ENCODE results near the gene ZNF460.
"Not testable (repeated sequence)": the region's sequence is repeated elsewhere in the genome, so short reads cannot be mapped to it uniquely, and the experiment has no call there.

ZNF460 gene

GRCh38 chr19:57267291-57267690 lies 13.0 kb upstream of the ZNF460 start:
- no peak for TF ChIP-seq ZFX (IDR thresholded peaks at IDR 0.05)
- no peak for TF ChIP-seq CTCF (conservative IDR thresholded peaks at IDR 0.05)

DNA sequence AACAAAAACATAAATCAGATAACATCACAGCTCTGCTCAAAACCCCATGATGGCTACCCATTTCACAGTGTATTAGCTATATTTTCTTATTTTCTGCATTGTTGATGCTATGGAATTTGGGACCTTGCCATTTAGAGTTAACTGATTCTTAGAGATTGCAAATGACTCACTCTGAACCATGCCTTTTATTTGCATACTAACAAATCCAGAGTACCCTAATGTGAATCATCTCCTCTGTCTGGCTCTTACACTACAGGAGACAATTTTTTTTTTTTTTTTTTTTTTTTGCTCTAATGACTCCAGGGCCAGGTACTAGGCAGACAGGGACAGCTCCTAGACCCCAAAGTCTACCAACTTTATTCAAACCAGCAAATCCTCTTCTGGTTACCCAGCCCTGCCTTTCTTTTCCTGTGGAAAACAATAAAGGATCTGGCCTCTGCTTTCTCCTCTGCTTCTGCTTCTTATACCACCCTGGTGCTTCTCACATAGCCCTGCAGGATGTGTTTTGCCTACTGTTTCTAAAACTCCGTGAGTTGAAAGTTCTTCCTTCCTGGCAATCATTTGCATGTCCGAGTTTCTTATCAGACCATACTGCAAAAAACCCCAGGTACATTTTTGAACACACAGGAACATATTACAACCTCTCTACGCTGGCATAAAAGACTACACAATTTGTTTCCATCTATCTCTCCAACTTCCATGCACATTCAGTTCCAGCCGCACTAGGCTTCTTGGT lies 10.6 kb upstream of the ZNF460 start:
- TF ChIP-seq CTCF (conservative IDR thresholded peaks at IDR 0.05), result no peak
- TF ChIP-seq ZFX (IDR thresholded peaks at IDR 0.05), result no peak
- H3K27ac ChIP-seq, result no peak overlapping the region

More at GRCh38 chr19:57267291-57267690, 13.0 kb upstream of the ZNF460 start:
- H3K27ac ChIP-seq, result no peak overlapping the region

- no peak for TF ChIP-seq CTCF (conservative IDR thresholded peaks at IDR 0.05)
- no peak for TF ChIP-seq ZFX (IDR thresholded peaks at IDR 0.05)
- no peak overlapping the region for H3K27ac ChIP-seq
Observed at GRCh38 chr19:57271280-57271679, 9.0 kb upstream of the ZNF460 start.

GRCh38 chr19:57273014-57273413 lies 7.3 kb upstream of the ZNF460 start:
- TF ChIP-seq ZFX (IDR thresholded peaks at IDR 0.05) (no peak), CTCF (conservative IDR thresholded peaks at IDR 0.05) (no peak)
- H3K27ac ChIP-seq, result no peak overlapping the region

DNA sequence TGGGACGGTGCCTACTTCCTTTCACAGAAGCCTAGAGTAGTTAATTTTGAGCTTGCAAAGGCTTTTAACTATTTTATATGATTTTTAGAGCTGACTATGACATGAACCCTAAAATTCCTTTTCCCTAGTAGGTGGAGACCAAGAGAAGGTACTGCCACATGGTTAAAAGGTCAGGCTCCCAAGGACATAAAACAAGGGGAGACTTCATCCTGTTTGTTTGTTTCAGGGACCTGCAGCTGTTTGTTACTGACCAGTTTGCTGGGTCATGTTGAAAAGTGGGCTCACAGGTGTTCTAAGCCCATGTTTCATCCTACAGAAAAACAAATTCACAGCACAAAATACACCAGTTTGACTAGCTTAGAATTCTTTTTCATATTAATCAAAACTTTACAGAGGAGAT lies 3.9 kb upstream of the ZNF460 start:
- TF ChIP-seq ZFX (IDR thresholded peaks at IDR 0.05) (no peak), CTCF (conservative IDR thresholded peaks at IDR 0.05) (no peak)
- H3K27ac ChIP-seq, result no peak overlapping the region

DNA sequence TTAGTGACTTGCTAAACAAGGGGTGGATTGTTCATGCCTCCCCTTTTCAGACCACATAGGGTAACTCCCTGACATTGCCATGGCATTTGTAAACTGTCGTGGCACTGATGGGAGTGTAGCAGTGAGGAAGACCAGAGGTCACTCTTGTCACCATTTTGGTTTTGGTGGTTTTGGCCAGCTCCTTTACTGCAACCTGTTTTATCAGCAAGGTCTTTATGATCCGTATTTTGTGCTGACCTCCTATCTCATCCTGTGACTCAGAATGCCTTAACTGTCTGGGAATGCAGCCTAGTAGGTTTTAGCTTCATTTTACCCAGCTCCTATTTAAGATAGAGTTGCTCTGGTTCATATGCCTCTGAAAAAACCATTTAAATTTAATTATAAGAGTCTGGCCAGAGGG lies 1.8 kb upstream of the ZNF460 start:
- not testable (repeated sequence) for H3K27ac ChIP-seq

DNA sequence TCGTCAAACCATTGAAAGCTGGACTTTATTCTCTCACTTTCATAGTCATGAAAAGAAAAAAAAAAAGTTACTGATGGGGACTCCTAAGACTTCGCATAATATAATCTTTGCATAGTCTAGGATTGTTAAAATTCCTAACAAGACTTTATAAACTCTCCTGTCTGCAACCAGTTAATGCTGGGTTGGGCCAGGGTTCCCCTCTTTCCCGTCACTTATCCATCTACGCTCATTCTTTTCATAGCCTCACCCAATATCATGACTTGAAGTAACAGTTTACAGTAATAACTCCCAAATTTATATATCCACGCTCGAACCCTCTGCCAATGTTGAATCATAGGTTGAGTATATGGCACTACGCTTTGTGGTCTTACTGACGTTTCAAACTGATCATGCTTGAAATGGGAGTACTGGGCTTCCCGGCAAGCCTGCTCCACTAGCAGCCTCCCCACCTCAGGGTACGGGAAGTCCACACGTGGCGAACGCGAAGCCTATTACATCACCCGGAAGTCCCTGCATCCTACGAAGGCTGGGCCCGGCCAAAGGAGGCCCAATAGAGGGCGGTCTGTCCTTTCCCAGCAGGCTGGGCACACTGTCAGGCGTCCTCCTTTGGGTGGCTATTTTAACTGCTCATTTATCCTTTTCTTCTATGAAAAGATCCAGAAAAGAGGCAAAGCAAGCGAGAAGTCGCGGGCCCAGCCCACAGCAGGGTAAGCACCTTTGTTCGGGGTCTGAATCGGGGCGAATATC lies 694 bp upstream of the ZNF460 start:
- TF ChIP-seq ZFX (IDR thresholded peaks at IDR 0.05) (no peak), CTCF (conservative IDR thresholded peaks at IDR 0.05) (peak; percentile 42)
- peak overlapping the region; percentile 85 for H3K27ac ChIP-seq

Data from C4-2B (cell line).